Measurements from ENCODE around the gene EIF2AK3.
"Not testable (repeated sequence)": the region's sequence is repeated elsewhere in the genome, so short reads cannot be mapped to it uniquely, and the experiment has no call there.

The EIF2AK3 gene

DNA sequence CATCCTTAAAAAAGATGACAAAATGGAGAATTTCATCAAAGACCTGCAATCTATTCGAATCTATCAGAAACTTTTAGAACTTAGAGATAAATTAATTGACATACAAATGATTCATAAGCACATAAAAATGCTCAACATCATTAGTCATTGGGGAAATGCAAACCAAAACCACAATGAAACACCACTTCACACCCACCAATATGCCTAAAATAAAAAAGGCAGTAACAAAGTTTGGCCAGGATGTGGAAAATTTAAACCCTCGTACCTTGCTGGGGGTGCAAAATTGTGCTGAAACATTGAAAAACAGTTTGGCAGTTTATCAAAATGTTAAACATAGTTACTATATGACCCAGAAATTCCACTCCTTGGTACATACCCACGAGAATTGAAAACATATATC, 11.5 kb upstream of the EIF2AK3 start:
- no peaks in the 10 kb centered on the region for H3K27me3 ChIP-seq (ENCODE audit: control insufficient read depth in 2 of 2, insufficient read depth in 2 of 2, low read length in 2 of 2)
- no peaks in the 10 kb centered on the region for H3K4me1 ChIP-seq (ENCODE audit: control insufficient read depth in 2 of 2, insufficient read depth in 2 of 2, low read length in 2 of 2)
- H3K36me3 ChIP-seq (ENCODE audit: control insufficient read depth in 2 of 2, insufficient read depth in 2 of 2, low read length in 2 of 2), result no peaks in the 10 kb centered on the region
- no peak overlapping the region for H3K4me3 ChIP-seq (ENCODE audit: low read length in 2 of 2)
- no peaks in the 10 kb centered on the region for H3K9me3 ChIP-seq (ENCODE audit: control insufficient read depth in 2 of 2, low read length in 2 of 2)
- no peak overlapping the region for H3K9ac ChIP-seq (ENCODE audit: low read depth in 1 of 2, low read length in 2 of 2)
- no peak overlapping the region for H3K27ac ChIP-seq (ENCODE audit: low read depth in 2 of 2, low read length in 2 of 2)

DNA sequence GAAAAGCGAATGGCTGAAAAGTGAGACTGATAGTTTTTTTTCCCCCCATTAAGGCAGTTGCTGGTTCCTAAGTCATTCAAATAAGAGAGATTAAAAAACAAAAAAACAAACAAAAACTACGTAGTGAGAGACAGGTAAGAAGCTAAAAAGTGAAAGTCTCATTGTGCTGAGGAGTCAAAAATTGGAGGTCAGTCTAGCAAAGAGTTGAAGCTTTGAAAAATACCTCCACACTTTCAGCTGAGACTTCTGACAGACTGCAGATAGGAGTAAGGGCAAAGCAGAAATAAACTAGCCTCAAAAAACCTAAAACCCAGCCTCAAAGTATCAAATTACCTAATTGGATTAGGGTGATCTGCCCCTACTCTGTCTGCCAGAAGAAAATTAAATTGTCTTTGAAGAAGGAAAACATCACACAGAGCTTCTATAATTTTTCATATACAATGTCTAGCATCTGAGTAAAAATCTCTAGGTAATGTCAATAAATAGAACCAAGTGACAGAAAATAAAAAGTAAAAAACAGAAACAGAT, 10.9 kb upstream of the EIF2AK3 start:
- H3K4me3 ChIP-seq (ENCODE audit: low read length in 2 of 2), result no peak overlapping the region
- H3K36me3 ChIP-seq (ENCODE audit: control insufficient read depth in 2 of 2, insufficient read depth in 2 of 2, low read length in 2 of 2), result no peaks in the 10 kb centered on the region
- H3K9me3 ChIP-seq (ENCODE audit: control insufficient read depth in 2 of 2, low read length in 2 of 2), result no peaks in the 10 kb centered on the region
- no peak overlapping the region for H3K9ac ChIP-seq (ENCODE audit: low read depth in 1 of 2, low read length in 2 of 2)
- H3K27me3 ChIP-seq (ENCODE audit: control insufficient read depth in 2 of 2, insufficient read depth in 2 of 2, low read length in 2 of 2), result no peaks in the 10 kb centered on the region
- H3K4me1 ChIP-seq (ENCODE audit: control insufficient read depth in 2 of 2, insufficient read depth in 2 of 2, low read length in 2 of 2), result no peaks in the 10 kb centered on the region
- H3K27ac ChIP-seq (ENCODE audit: low read depth in 2 of 2, low read length in 2 of 2), result no peak overlapping the region

DNA sequence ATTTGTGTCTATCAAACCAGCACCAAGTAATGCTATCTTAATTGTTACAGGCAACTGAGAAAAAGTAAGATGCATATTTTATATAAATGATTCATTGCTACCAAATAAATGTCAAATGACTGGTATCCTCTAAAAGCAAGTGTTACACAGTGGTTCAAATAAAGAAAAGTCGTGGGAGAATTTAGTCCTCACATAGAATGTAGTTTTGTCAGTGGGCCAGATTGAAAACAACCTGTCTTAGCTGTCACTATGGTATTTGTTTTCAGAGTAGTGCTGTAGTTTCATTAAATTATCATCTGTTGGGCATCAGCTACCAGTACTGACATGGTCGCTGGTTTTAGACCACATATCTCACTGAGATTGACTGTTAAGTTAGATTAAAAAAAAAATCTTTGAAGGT, 10.2 kb upstream of the EIF2AK3 start:
- H3K9me3 ChIP-seq (ENCODE audit: control insufficient read depth in 2 of 2, low read length in 2 of 2), result no peaks in the 10 kb centered on the region
- H3K36me3 ChIP-seq (ENCODE audit: control insufficient read depth in 2 of 2, insufficient read depth in 2 of 2, low read length in 2 of 2), result no peaks in the 10 kb centered on the region
- no peak overlapping the region for H3K27ac ChIP-seq (ENCODE audit: low read depth in 2 of 2, low read length in 2 of 2)
- no peaks in the 10 kb centered on the region for H3K27me3 ChIP-seq (ENCODE audit: control insufficient read depth in 2 of 2, insufficient read depth in 2 of 2, low read length in 2 of 2)
- no peaks in the 10 kb centered on the region for H3K4me1 ChIP-seq (ENCODE audit: control insufficient read depth in 2 of 2, insufficient read depth in 2 of 2, low read length in 2 of 2)
- no peak overlapping the region for H3K4me3 ChIP-seq (ENCODE audit: low read length in 2 of 2)
- H3K9ac ChIP-seq (ENCODE audit: low read depth in 1 of 2, low read length in 2 of 2), result no peak overlapping the region

DNA sequence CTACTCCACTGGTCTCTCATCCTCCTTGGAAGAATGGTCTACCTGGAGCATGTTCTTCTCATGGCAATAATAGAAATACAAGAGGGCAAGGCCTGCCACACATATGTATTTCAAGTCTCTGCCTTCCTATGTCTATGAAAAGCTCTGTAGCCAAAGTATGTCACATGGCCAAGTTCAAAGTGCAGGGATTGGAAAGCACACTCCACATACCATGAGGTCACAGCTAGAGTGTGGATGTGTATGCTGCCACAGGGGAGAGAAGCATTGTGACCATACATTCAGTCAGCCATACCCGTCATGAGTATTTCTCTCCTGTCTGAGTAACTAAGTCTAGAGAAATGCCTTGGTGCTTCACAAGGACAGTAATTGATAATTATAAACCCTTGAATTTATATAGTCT, 8.8 kb upstream of the EIF2AK3 start:
- Histone ChIP-seq H3K9ac (ENCODE audit: low read depth in 1 of 2, low read length in 2 of 2) (no peak overlapping the region), H3K27me3 (ENCODE audit: control insufficient read depth in 2 of 2, insufficient read depth in 2 of 2, low read length in 2 of 2) (no peaks in the 10 kb centered on the region)

DNA sequence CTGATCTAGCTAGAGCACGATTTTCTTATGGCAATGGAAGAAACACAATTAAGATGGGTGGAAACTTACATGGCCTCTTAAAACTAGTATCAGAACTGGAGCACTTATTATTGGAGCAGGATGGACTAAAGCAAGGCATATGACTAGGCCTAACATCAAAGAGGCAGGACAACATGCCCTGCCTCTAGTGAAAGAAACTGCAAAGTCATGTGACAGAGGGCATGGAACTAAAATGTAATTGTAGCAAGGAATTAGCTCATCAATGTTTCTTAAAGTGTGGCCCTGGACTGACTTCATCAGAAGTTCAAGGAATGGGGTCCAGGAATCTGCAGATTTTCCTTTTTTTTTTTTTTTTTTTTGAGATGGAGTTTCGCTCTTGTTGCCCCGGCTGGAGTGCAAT, 5.3 kb upstream of the EIF2AK3 start:
- no peak overlapping the region for H3K9ac ChIP-seq (ENCODE audit: low read depth in 1 of 2, low read length in 2 of 2)
- H3K4me1 ChIP-seq (ENCODE audit: control insufficient read depth in 2 of 2, insufficient read depth in 2 of 2, low read length in 2 of 2), result peaks cover 0 to 8% of the 10 kb centered on the region in 2 donors
- no peak overlapping the region for H3K27ac ChIP-seq (ENCODE audit: low read depth in 2 of 2, low read length in 2 of 2)
- H3K36me3 ChIP-seq (ENCODE audit: control insufficient read depth in 2 of 2, insufficient read depth in 2 of 2, low read length in 2 of 2), result no peaks in the 10 kb centered on the region
- H3K9me3 ChIP-seq (ENCODE audit: control insufficient read depth in 2 of 2, low read length in 2 of 2), result no peaks in the 10 kb centered on the region
- H3K27me3 ChIP-seq (ENCODE audit: control insufficient read depth in 2 of 2, insufficient read depth in 2 of 2, low read length in 2 of 2), result no peaks in the 10 kb centered on the region
- no peak overlapping the region for H3K4me3 ChIP-seq (ENCODE audit: low read length in 2 of 2)

More for the DNA sequence above, 8.8 kb upstream of the EIF2AK3 start:
- H3K4me3 ChIP-seq (ENCODE audit: low read length in 2 of 2), result no peak overlapping the region
- no peak overlapping the region for H3K27ac ChIP-seq (ENCODE audit: low read depth in 2 of 2, low read length in 2 of 2)
- H3K9me3 ChIP-seq (ENCODE audit: control insufficient read depth in 2 of 2, low read length in 2 of 2), result no peaks in the 10 kb centered on the region
- H3K4me1 ChIP-seq (ENCODE audit: control insufficient read depth in 2 of 2, insufficient read depth in 2 of 2, low read length in 2 of 2), result no peaks in the 10 kb centered on the region
- no peaks in the 10 kb centered on the region for H3K36me3 ChIP-seq (ENCODE audit: control insufficient read depth in 2 of 2, insufficient read depth in 2 of 2, low read length in 2 of 2)

DNA sequence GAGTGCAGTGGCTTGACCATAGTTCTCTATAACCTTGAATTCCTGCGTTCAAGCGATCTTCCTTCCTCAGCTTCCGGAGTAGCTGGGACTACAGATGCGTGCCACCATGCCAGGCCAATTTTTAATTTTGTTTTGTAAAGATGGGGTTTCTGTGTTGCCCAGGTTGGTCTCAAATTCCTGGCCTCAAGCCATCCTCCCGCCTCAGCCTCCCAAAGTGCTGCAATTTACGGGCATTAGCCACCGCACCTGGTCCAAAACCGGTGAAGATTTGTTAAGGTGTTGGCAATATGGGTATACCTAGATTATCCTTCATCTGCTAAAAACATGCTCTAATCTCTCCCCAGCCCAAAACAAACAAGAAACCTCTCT, 1.3 kb upstream of the EIF2AK3 start:
- Histone ChIP-seq H3K9ac (ENCODE audit: low read depth in 1 of 2, low read length in 2 of 2) (peak overlapping the region; percentile 97 to 99), H3K27ac (ENCODE audit: low read depth in 2 of 2, low read length in 2 of 2) (peak overlapping the region; percentile 99), H3K27me3 (ENCODE audit: control insufficient read depth in 2 of 2, insufficient read depth in 2 of 2, low read length in 2 of 2) (no peaks in the 10 kb centered on the region), H3K9me3 (ENCODE audit: control insufficient read depth in 2 of 2, low read length in 2 of 2) (no peaks in the 10 kb centered on the region), H3K4me1 (ENCODE audit: control insufficient read depth in 2 of 2, insufficient read depth in 2 of 2, low read length in 2 of 2) (peaks cover 10 to 15% of the 10 kb centered on the region in 2 donors), H3K36me3 (ENCODE audit: control insufficient read depth in 2 of 2, insufficient read depth in 2 of 2, low read length in 2 of 2) (peaks cover 0 to 2% of the 10 kb centered on the region in 2 donors), H3K4me3 (ENCODE audit: low read length in 2 of 2) (peak overlapping the region; percentile 91 to 98)

DNA sequence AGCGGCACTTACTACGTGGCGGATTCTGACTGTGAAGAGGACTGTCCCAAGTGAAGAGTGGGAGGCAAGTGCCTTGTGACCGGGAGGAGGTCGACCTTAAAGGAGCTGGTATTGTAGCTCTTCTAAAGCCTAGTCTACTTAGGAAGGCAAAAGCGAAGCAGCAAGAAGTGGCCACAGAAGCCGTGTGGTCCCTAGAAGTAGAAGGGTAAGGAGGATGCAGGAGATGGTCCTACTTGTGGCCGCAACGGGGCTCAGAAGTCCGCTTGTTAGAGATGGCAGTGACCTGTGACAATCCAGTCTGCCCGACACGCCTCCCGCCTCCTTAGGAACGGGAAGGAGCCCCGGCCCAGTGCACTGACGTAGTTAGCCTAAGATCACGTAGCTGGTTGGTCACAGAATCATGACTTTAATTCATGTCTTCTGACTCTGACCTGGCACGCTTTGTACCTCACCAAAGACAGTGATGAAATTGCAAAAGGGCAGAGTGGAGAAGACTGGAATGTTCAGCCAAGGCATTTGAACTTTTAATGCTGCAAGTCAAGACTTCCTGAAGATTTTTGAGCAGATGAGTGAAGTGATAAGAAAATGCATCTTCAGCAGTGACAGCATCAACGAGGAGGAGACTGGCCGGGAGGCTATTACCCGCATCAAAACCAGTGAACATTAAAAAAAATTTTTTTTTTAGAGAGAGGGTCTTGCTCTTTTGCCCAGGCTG, 749 bp upstream of the EIF2AK3 start:
- Histone ChIP-seq H3K9me3 (ENCODE audit: control insufficient read depth in 2 of 2, low read length in 2 of 2) (no peaks in the 10 kb centered on the region), H3K9ac (ENCODE audit: low read depth in 1 of 2, low read length in 2 of 2) (peak overlapping the region; percentile 97 to 99), H3K4me1 (ENCODE audit: control insufficient read depth in 2 of 2, insufficient read depth in 2 of 2, low read length in 2 of 2) (peaks cover 10 to 15% of the 10 kb centered on the region in 2 donors), H3K27me3 (ENCODE audit: control insufficient read depth in 2 of 2, insufficient read depth in 2 of 2, low read length in 2 of 2) (no peaks in the 10 kb centered on the region), H3K36me3 (ENCODE audit: control insufficient read depth in 2 of 2, insufficient read depth in 2 of 2, low read length in 2 of 2) (peaks cover 0 to 2% of the 10 kb centered on the region in 2 donors), H3K4me3 (ENCODE audit: low read length in 2 of 2) (peak overlapping the region; percentile 91 to 98), H3K27ac (ENCODE audit: low read depth in 2 of 2, low read length in 2 of 2) (peak overlapping the region; percentile 99)

DNA sequence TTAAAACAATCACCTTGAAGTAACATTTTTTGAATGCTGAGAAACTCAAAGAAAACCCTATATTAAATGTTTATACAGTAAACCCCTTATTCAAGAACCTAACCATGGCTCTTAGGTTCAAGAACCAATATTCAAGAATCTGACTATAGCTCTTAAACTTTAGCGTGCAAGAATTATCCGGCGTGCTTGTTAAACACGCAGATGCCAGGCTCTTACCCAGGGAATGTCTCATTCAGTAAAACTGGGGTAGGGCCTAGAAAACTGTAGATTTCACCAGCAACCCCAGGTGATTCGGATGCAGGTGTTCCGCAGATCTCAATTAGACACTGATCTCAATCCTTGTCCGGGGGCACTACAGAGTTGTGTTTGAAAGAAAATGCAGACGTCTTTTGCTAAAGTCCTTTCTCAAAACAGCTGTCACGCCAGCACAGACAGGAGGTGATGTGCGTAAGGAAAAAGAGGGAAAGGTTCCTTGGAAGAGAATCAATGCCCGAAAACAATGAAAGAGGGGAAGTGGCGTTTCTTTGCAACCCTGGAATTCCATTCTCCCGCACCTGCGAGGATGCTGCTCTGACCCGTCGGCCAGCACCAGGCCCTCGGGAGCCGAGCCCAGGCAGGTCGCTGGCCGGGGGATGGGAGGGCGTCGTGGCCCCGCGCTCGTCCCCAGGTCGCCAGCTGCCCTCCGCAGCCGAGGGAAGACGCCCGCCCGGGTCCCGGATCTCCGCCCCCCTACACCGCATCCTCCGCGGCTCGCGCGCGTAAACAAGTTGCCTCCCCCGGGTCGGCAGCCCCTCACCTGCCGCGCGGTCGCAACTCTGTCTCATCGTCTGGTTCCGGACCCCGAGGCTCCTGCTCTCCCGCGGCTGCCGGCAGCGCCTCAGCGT, 851 bp downstream of the EIF2AK3 start:
- Histone ChIP-seq H3K27ac (ENCODE audit: low read depth in 2 of 2, low read length in 2 of 2) (peak overlapping the region; percentile 97 to 99), H3K4me3 (ENCODE audit: low read length in 2 of 2) (peak overlapping the region; percentile 83 to 92), H3K9me3 (ENCODE audit: control insufficient read depth in 2 of 2, low read length in 2 of 2) (no peaks in the 10 kb centered on the region), H3K9ac (ENCODE audit: low read depth in 1 of 2, low read length in 2 of 2) (peak overlapping the region; percentile 96 to 99), H3K36me3 (ENCODE audit: control insufficient read depth in 2 of 2, insufficient read depth in 2 of 2, low read length in 2 of 2) (peaks cover 0 to 2% of the 10 kb centered on the region in 2 donors), H3K4me1 (ENCODE audit: control insufficient read depth in 2 of 2, insufficient read depth in 2 of 2, low read length in 2 of 2) (peaks cover 10 to 19% of the 10 kb centered on the region in 2 donors), H3K27me3 (ENCODE audit: control insufficient read depth in 2 of 2, insufficient read depth in 2 of 2, low read length in 2 of 2) (no peaks in the 10 kb centered on the region)

DNA sequence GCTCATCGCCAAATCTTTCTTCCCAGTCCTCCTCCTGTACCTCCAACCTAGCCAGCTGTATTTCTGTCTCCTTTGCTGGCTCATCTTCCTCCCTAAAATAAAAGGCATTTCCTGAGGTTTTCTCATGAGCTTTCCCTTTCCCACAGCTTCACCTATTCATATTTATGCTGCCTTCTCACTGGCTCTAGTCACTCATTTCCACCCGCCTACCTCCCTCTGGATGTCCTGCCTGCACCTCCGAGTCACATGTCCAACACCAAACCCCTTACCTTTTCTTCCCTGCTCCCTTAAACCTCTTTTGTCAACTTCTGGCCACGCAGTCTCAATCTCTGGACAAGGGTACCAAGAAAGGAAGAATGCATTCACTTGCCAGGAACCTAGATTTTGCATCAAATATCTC, 2.8 kb downstream of the EIF2AK3 start:
- Histone ChIP-seq H3K9ac (ENCODE audit: low read depth in 1 of 2, low read length in 2 of 2) (no peak overlapping the region), H3K36me3 (ENCODE audit: control insufficient read depth in 2 of 2, insufficient read depth in 2 of 2, low read length in 2 of 2) (peaks cover 0 to 2% of the 10 kb centered on the region in 2 donors), H3K27ac (ENCODE audit: low read depth in 2 of 2, low read length in 2 of 2) (no peak overlapping the region), H3K4me1 (ENCODE audit: control insufficient read depth in 2 of 2, insufficient read depth in 2 of 2, low read length in 2 of 2) (peaks cover 10 to 22% of the 10 kb centered on the region in 2 donors), H3K4me3 (ENCODE audit: low read length in 2 of 2) (peak overlapping the region in 1 of 2 donors; percentile 83), H3K9me3 (ENCODE audit: control insufficient read depth in 2 of 2, low read length in 2 of 2) (no peaks in the 10 kb centered on the region), H3K27me3 (ENCODE audit: control insufficient read depth in 2 of 2, insufficient read depth in 2 of 2, low read length in 2 of 2) (no peaks in the 10 kb centered on the region)

DNA sequence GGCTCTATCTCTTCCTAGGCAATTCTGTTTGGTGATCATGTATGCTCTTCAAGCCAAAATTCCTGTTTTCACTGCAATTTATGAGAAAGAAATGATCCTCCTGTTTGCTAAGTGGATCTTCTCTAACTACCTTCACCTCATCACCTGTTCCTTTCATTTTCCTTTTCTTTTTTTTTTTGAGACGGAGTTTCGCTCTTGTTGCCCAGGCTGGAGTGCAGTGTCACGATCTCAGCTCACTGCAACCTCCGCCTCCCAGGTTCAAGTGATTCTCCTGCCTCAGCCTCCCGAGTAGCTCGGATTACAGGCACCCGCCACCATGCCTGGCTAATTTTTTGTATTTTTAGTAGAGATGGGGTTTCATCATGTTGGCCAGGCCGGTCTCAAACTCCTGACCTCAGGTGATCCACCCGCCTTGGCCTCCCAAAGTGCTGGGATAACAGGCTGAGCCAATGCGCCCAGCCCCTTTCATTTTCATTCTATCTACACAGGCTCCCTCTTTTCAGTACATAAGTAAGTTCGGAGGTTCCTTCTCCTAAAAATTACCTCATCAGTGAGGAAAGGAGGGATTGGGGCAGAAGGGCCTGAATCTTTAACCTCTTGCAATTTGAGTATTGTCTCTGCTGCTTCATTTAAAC, 3.3 kb downstream of the EIF2AK3 start:
- peaks cover 10 to 22% of the 10 kb centered on the region in 2 donors for H3K4me1 ChIP-seq (ENCODE audit: control insufficient read depth in 2 of 2, insufficient read depth in 2 of 2, low read length in 2 of 2)
- not testable (repeated sequence) for H3K27ac ChIP-seq (ENCODE audit: low read depth in 2 of 2, low read length in 2 of 2); H3K36me3 ChIP-seq (ENCODE audit: control insufficient read depth in 2 of 2, insufficient read depth in 2 of 2, low read length in 2 of 2); H3K9me3 ChIP-seq (ENCODE audit: control insufficient read depth in 2 of 2, low read length in 2 of 2); H3K9ac ChIP-seq (ENCODE audit: low read depth in 1 of 2, low read length in 2 of 2); H3K27me3 ChIP-seq (ENCODE audit: control insufficient read depth in 2 of 2, insufficient read depth in 2 of 2, low read length in 2 of 2)
- H3K4me3 ChIP-seq (ENCODE audit: low read length in 2 of 2), result peak overlapping the region in 1 of 2 donors; percentile 83
